GM12878 (cell line): ENCODE results near the gene PMM2. TPM values are rescaled to one million over a fixed set of nuclear protein-coding genes. Genes with fewer than 3 reads are reported as not detected.

Experiments
- ATAC-seq: fragments of 200-7000 bp; cut with Tn5 transposase; 3 replicates; pipeline ENCODE4 v1.9.1; 2020; ENCODE audit warnings: mild to moderate bottlenecking, moderate library complexity
- BruUV-seq: library from RNA; stranded (reverse); fragments of 400-500 nt; replicated peaks from 2 replicates; lab custom pipeline; 2021; lab: Mats Ljungman, UMichigan
- CTCF ChIA-PET: fragments of 300-600 bp; sonication (Branson Sonifier 250); formaldehyde crosslinking; extraction: SDS; loops from one replicate; lab custom pipeline; 2021; ENCODE audit warnings: inconsistent platforms; lab: Yijun Ruan, JAX
- POLR2A ChIA-PET: fragments of 350-600 bp; formaldehyde crosslinking; extraction: SDS; loops from one replicate; lab custom pipeline; 2021; ENCODE audit warnings: inconsistent platforms; lab: Charles Lee
- RAD21 ChIA-PET: fragments of 300-600 bp; sonication (Branson Sonifier 250); formaldehyde crosslinking; loops from one replicate; lab custom pipeline; 2023; ENCODE audit warnings: antibody characterized with exemption; ENCODE audit not compliant: unreplicated experiment; lab: Charles Lee
- SMC1A ChIA-PET: fragments of 300-600 bp; sonication (Branson Sonifier 250); formaldehyde crosslinking; loops from one replicate; lab custom pipeline; 2023; ENCODE audit not compliant: unreplicated experiment, uncharacterized antibody; lab: Charles Lee
- DNase-seq: peaks from one replicate; pipeline ENCODE4 v3.0.0-alpha.2; 2011; ENCODE audit warnings: low read depth, low spot score
- FAIRE-seq: peaks from 3 replicates; lab custom pipeline; 2011; peaks lifted over from hg19 to GRCh38; lab: Jason Lieb, UNC
- H2AFZ ChIP-seq: 2 replicates; pipeline ENCODE4 v1.6.0; 2011; ENCODE audit warnings: low read depth, low read length, control low read depth; ENCODE audit not compliant: control insufficient read depth
- H3K27ac ChIP-seq: 2 replicates; pipeline ENCODE4 v1.5.1; 2011; ENCODE audit warnings: control low read depth; ENCODE audit not compliant: control insufficient read depth, insufficient read depth
- H3K27me3 ChIP-seq, 2 experiments: replicated peaks in 1 of 2; 2 replicates each; pipeline versions ENCODE4 v1.6.0 to v1.6.1; 2011; ENCODE audit warnings: low read length in 1 of 2; ENCODE audit not compliant: control insufficient read depth in 2 of 2, insufficient read depth in 2 of 2
- H3K36me3 ChIP-seq, 2 experiments: 2 replicates each; pipeline ENCODE4 v1.5.1; 2011; ENCODE audit warnings: low read length in 1 of 2; ENCODE audit not compliant: control insufficient read depth in 2 of 2, insufficient read depth in 2 of 2
- H3K4me1 ChIP-seq: 2 replicates; pipeline ENCODE4 v1.6.1; 2011; ENCODE audit warnings: mild to moderate bottlenecking, low read length, moderate library complexity, mixed read lengths; ENCODE audit not compliant: control insufficient read depth, insufficient read depth
- H3K4me2 ChIP-seq: 2 replicates; pipeline ENCODE4 v1.6.0; 2011; ENCODE audit warnings: control low read depth; ENCODE audit not compliant: control insufficient read depth, insufficient read depth
- H3K4me3 ChIP-seq: fragments of 200-600 bp; sonication (generic); 2 replicates; pipeline ENCODE4 v1.5.1; 2016
- H3K79me2 ChIP-seq: 2 replicates; pipeline ENCODE4 v1.6.0; 2011; ENCODE audit warnings: low read length; ENCODE audit not compliant: control insufficient read depth, insufficient read depth
- H3K9ac ChIP-seq: 2 replicates; pipeline ENCODE4 v1.8.0; 2011; ENCODE audit warnings: low read length, control low read depth, mixed read lengths; ENCODE audit not compliant: control insufficient read depth, insufficient read depth
- H3K9me3 ChIP-seq: replicated peaks from 3 replicates; pipeline ENCODE4 v1.5.1; 2011; ENCODE audit warnings: mild to moderate bottlenecking, low read length; ENCODE audit not compliant: control insufficient read depth, insufficient read depth
- H4K20me1 ChIP-seq: 2 replicates; pipeline ENCODE4 v1.6.0; 2011; ENCODE audit not compliant: control insufficient read depth, insufficient read depth
- EGR1 ChIP-seq, 2 experiments: IDR thresholded peaks; 1 replicate in 1 of 2; 2 replicates in 1 of 2; pipeline ENCODE4 v1.6.1; 2011 to 2012; ENCODE audit warnings: low read depth in 2 of 2, low read length in 2 of 2, borderline replicate concordance in 1 of 2, mild to moderate bottlenecking in 1 of 2, moderate library complexity in 1 of 2
- FOS ChIP-seq: IDR thresholded peaks from 3 replicates; pipeline ENCODE4 v1.6.1; 2011; ENCODE audit warnings: borderline replicate concordance; ENCODE audit not compliant: insufficient read length; ENCODE audit errors: extremely low read depth
- FOXM1 ChIP-seq: IDR thresholded peaks from 2 replicates; pipeline ENCODE4 v1.6.1; 2012; ENCODE audit warnings: low read depth, mild to moderate bottlenecking, inconsistent platforms, low read length, moderate library complexity
- KLF5 ChIP-seq: fragments of 450-650 bp; IDR thresholded peaks from 2 replicates; pipeline ENCODE4 v1.6.1; 2014; ENCODE audit warnings: mild to moderate bottlenecking; ENCODE audit not compliant: partially characterized antibody
- MEF2B ChIP-seq: fragments of 450-650 bp; IDR thresholded peaks from 2 replicates; pipeline ENCODE4 v1.6.1; 2018; ENCODE audit warnings: mild to moderate bottlenecking, moderate library complexity; ENCODE audit not compliant: partially characterized antibody, poor library complexity, severe bottlenecking
- POLR2AphosphoS5 ChIP-seq: IDR thresholded peaks from 2 replicates; pipeline ENCODE4 v1.6.1; 2011; ENCODE audit warnings: mild to moderate bottlenecking, low read length, inconsistent platforms
- RB1 ChIP-seq: fragments of 450-650 bp; formaldehyde crosslinking; IDR thresholded peaks from 2 replicates; pipeline ENCODE4 v1.6.1; 2017; ENCODE audit warnings: mild to moderate bottlenecking, borderline replicate concordance
- SRF ChIP-seq, 2 experiments: IDR thresholded peaks; 2 replicates each; pipeline ENCODE4 v1.6.1; 2011; ENCODE audit warnings: low read depth in 2 of 2, low read length in 2 of 2, mild to moderate bottlenecking in 1 of 2, moderate library complexity in 1 of 2
- TARDBP ChIP-seq: IDR thresholded peaks from 2 replicates; pipeline ENCODE4 v1.6.1; 2016; ENCODE audit warnings: borderline replicate concordance
- ZNF24 ChIP-seq: fragments of 450-650 bp; IDR thresholded peaks from 2 replicates; pipeline ENCODE4 v1.6.1; 2017; ENCODE audit warnings: antibody characterized with exemption, mild to moderate bottlenecking
- ZNF592 ChIP-seq: fragments of 450-650 bp; IDR thresholded peaks from 2 replicates; pipeline ENCODE4 v1.6.1; 2017; ENCODE audit warnings: mild to moderate bottlenecking, moderate library complexity
- ZNF622 ChIP-seq: fragments of 450-650 bp; IDR thresholded peaks from 2 replicates; pipeline ENCODE4 v1.6.1; 2017; ENCODE audit warnings: mild to moderate bottlenecking, inconsistent platforms
- ZSCAN29 ChIP-seq: fragments of 450-650 bp; IDR thresholded peaks from 2 replicates; pipeline ENCODE4 v1.6.1; 2017; ENCODE audit warnings: mild to moderate bottlenecking, moderate library complexity
- WGBS: methylation state at CpG from one replicate; pipeline ENCODE4 v1.1.6; 2016; ENCODE audit warnings: low lambda C conversion rate; ENCODE audit not compliant: insufficient replicate concordance, insufficient coverage; ENCODE audit errors: missing lambda C conversion rate; 5-methylcytosine and 5-hydroxymethylcytosine counted together
- in situ Hi-C: fragments of 300-500 bp; cut with MboI; formaldehyde crosslinking; loops from 9 replicates; pipeline ENCODE4 v1.14.3; 2018; ENCODE audit warnings: mixed read lengths
- intact Hi-C: fragments of 100-400 bp; cut with micrococcal nuclease; formaldehyde crosslinking; loops from one replicate; pipeline ENCODE4 v1.14.2; 2022; ENCODE audit not compliant: unreplicated experiment
- polyA plus RNA-seq, 11 experiments: library from polyadenylated mRNA; depleted of rRNA in 4 of 11; unstranded in 6 of 11; stranded (reverse) in 5 of 11; fragments of >200 nt; fragmentation: Nextera tagmentation in 4 of 11; fragmentation: Illumina TruSeq in 1 of 11; extraction: Ambion mirVana in 4 of 11; extraction: Trizol in 1 of 11; gene quantifications; 1 replicate in 1 of 11; 2 replicates in 10 of 11; pipeline versions ENCODE4 v1.2.1 to v1.2.3, GENCODE V29; 2011 to 2016; ENCODE audit warnings: inconsistent platforms in 2 of 11, missing spikeins in 2 of 11, low read depth in 1 of 11
- total RNA-seq, 4 experiments: library from RNA; depleted of rRNA in 3 of 4; stranded (reverse); fragments of >200 nt in 3 of 4; fragmentation: Illumina TruSeq in 1 of 4; extraction: Trizol in 1 of 4; gene quantifications; 2 replicates each; pipeline versions ENCODE4 v1.2.1 to v1.2.3, GENCODE V29; 2013 to 2021

Gene PMM2
- total and polyA plus RNA-seq, 10 of the 15 experiments (the other 5 are each of a cell fraction or from before 2014, with no cell fraction given): 22.6 to 69.4 (median 52.3) TPM

GRCh38 chr16:8777217-8777616 lies 20.4 kb upstream of the PMM2 start:
- RAD21 ChIA-PET: no interaction called here
- no peak overlapping the region for H3K9ac ChIP-seq
- H2AFZ ChIP-seq: no peak overlapping the region
- ATAC-seq: no peak
- CTCF ChIA-PET: interaction anchor here (1.0 kb wide), 1 partner anchor 8 kb away, joined by 3 read pairs; no protein-coding TSS in a partner anchor
- H3K27me3 ChIP-seq: no peaks in the 10 kb centered on the region
- H3K27ac ChIP-seq: no peak overlapping the region
- FAIRE-seq: no peak
- BruUV-seq: no TSS peak
- POLR2A ChIA-PET: no interaction called here
- no peaks in the 10 kb centered on the region for H3K36me3 ChIP-seq
- no peaks in the 10 kb centered on the region; the same call in 2 of the 3 replicates for H3K9me3 ChIP-seq
- no peak overlapping the region for H3K4me2 ChIP-seq
- no peaks in the 10 kb centered on the region for H3K4me1 ChIP-seq
- 86% methylated on average over 7 of the region's 7 CpGs for WGBS
- intact Hi-C loops (no loop called here), in situ Hi-C loops (no loop called here)
- SMC1A ChIA-PET: no interaction called here
- no peaks in the 10 kb centered on the region for H3K79me2 ChIP-seq
- DNase-seq: no peak
- no peak overlapping the region for H3K4me3 ChIP-seq
- H4K20me1 ChIP-seq: no peaks in the 10 kb centered on the region
- no peak for TF ChIP-seq FOS
- TF ChIP-seq ZNF622: no peak
- no peak for TF ChIP-seq RB1
- no peak for TF ChIP-seq SRF (IDR thresholded peaks at IDR 0.05; ENCODE audit: low read depth in 2 of 2, low read length in 2 of 2)
- TF ChIP-seq MEF2B: no peak
- TF ChIP-seq ZSCAN29: no peak
- TF ChIP-seq ZNF24: no peak
- no peak for TF ChIP-seq POLR2AphosphoS5
- TF ChIP-seq KLF5: no peak
- TF ChIP-seq, all 136 proteins: peak for 0

DNA sequence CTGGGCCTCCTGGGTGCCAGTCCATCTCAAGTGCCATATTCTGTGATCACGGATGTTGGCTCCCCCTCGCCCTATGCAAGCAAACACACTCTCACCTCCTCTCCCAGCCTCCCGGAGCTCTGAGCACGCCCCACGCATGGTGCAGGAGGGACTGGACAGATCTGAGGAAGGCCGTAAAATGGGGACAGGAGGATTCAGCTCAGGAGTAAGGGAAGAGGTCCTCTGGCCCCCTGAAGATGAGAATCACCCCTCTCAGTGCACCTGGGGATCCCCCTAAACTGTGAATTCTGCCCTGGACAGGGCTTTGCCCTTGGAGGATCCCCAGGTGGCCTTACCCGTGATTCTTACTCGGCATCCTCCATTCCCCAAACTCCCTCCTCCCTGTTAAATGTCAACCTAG lies 15.8 kb upstream of the PMM2 start:
- 58% methylated on average over 8 of the region's 8 CpGs for WGBS
- Histone ChIP-seq H3K4me2 (no peak overlapping the region), H3K9me3 (no peaks in the 10 kb centered on the region), H2AFZ (no peak overlapping the region), H3K4me1 (no peaks in the 10 kb centered on the region), H3K79me2 (no peaks in the 10 kb centered on the region), H3K27ac (no peak overlapping the region), H3K27me3 (no peaks in the 10 kb centered on the region), H4K20me1 (no peaks in the 10 kb centered on the region), H3K36me3 (no peaks in the 10 kb centered on the region), H3K4me3 (no peak overlapping the region), H3K9ac (no peak overlapping the region)
- BruUV-seq: no TSS peak
- in situ Hi-C loops: no loop called here
- intact Hi-C loops: no loop called here
- FAIRE-seq: no peak
- no peak for DNase-seq
- POLR2A ChIA-PET: no interaction called here
- no peak for ATAC-seq
- CTCF ChIA-PET: no interaction called here
- RAD21 ChIA-PET: no interaction called here
- SMC1A ChIA-PET: no interaction called here
- TF ChIP-seq TARDBP (no peak), KLF5 (no peak), ZNF592 (no peak), RB1 (no peak), EGR1 (IDR thresholded peaks at IDR 0.05; ENCODE audit: borderline replicate concordance in 1 of 2, low read depth in 2 of 2, low read length in 2 of 2) (no peak), FOXM1 (no peak)
